Testis (tissue), 2 donors: ENCODE measurements around the gene PLEKHG4B.

ENCODE experiments used
- POLR2A ChIP-seq: fragments of 450-650 bp; IDR thresholded peaks from one replicate; pipeline ENCODE4 v1.6.1; 2017; ENCODE audit warnings: antibody characterized with exemption, mild to moderate bottlenecking, moderate library complexity
- TF ChIP-seq, protein P1 (sequence below), 3 experiments: fragments of 450-650 bp in 2 of 3; fragments of 200-600 bp in 1 of 3; sonication (generic) in 1 of 3; IDR thresholded peaks; one replicate each; pipeline ENCODE4 v1.5.1; 2016 to 2019; ENCODE audit warnings: antibody characterized with exemption in 3 of 3, mild to moderate bottlenecking in 2 of 3, moderate library complexity in 1 of 3

DNA sequence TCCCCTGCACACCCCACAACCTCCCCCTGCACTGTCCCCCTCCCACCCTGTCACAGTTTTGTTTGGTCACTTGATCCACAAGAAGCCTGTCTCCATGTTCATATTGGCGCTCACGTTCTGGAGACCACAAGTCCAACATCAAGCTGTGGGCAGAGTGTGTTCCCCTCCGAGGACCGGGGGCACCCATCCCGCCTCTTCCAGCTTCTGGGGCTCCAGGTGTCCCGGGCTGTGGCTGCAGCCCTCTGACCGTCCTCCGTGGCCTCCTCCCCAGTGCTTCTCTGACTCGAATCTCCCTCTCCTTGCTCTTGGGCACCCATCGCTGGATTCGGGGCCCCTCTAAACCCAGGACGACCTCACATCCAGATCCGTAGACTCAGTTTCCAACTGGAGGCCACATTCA, 49.2 kb downstream of the PLEKHG4B start:
- TF ChIP-seq, protein P1, sequence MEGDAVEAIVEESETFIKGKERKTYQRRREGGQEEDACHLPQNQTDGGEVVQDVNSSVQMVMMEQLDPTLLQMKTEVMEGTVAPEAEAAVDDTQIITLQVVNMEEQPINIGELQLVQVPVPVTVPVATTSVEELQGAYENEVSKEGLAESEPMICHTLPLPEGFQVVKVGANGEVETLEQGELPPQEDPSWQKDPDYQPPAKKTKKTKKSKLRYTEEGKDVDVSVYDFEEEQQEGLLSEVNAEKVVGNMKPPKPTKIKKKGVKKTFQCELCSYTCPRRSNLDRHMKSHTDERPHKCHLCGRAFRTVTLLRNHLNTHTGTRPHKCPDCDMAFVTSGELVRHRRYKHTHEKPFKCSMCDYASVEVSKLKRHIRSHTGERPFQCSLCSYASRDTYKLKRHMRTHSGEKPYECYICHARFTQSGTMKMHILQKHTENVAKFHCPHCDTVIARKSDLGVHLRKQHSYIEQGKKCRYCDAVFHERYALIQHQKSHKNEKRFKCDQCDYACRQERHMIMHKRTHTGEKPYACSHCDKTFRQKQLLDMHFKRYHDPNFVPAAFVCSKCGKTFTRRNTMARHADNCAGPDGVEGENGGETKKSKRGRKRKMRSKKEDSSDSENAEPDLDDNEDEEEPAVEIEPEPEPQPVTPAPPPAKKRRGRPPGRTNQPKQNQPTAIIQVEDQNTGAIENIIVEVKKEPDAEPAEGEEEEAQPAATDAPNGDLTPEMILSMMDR (IDR thresholded peaks at IDR 0.05), result no peak
- no peak for TF ChIP-seq POLR2A
